ENCODE results near the gene MCOLN3. TPM values are rescaled to one million over a fixed set of nuclear protein-coding genes. Genes with fewer than 3 reads are reported as not detected.
A peak's percentile ranks its signal among the peaks of the same experiment; 100 is the strongest.

Gene MCOLN3
- polyA plus RNA-seq, 1 of the 3 experiments (the other 2 are of a cell fraction) = not detected

DNA sequence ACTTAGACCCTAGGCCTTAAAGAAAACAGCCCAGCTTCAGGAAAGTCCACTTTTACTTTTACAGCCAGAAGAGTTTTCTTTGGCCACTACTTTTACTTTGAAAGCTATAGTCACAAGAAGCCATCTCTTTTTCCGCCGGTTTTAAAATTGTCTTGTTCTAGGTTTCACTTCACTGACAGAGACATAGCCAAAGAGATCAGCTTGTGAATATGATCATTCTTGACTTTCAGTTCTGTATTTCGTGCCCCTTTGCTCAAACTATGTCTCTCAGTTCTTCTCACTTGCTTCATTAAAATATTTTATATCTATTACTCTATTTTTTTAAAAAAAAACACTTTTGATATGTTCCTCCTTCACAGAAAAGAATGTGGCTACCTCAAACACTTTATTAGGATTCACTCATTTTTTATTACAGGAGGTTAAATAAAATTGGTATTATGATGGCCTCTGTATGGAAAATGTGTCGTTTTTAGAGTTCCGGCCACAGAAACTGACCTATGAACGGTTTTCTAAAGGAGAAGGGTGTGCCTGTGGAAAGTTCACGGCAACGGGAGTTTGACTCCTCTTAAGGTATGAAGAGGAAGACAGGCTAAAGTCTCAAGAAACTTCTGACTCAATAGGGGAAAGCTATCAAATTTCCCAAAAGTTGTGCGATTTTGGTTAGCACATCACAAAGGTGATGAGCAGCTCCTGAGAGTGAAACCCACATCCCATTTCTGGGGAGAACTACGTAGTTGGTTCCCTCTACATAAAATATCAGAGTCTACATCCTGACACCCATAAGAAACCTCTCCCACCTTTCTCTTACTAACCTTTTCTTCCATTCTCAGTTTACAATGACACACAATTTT, 52.6 kb downstream of the MCOLN3 start:
- peaks cover 45% of the 10 kb centered on the region for H3K27me3 ChIP-seq (ENCODE audit: insufficient read depth)
- no peak overlapping the region for H3K27ac ChIP-seq (ENCODE audit: low read depth in 2 of 2, low read length in 1 of 2)
- ChIA-PET POLR2A (no interaction called here), CTCF (interaction anchor here (1.6 kb wide), 1 partner anchor 51 kb away, joined by 7 read pairs; no protein-coding TSS in a partner anchor)
- no peaks in the 10 kb centered on the region for H3K36me3 ChIP-seq (replicated peaks in 1 of 2; ENCODE audit: control insufficient read depth in 1 of 2, insufficient read depth in 2 of 2, low read length in 1 of 2)
- H3K79me2 ChIP-seq (ENCODE audit: insufficient read depth) = no peaks in the 10 kb centered on the region
- TF ChIP-seq RCOR1 (IDR thresholded peaks at IDR 0.05; ENCODE audit: low read length) (no peak), USF1 (IDR thresholded peaks at IDR 0.05; ENCODE audit: borderline replicate concordance, low read depth) (no peak), POLR2AphosphoS5 (IDR thresholded peaks at IDR 0.05; ENCODE audit: low read depth, low read length) (no peak), GABPA (IDR thresholded peaks at IDR 0.05; ENCODE audit: low read depth) (no peak), MXI1 (IDR thresholded peaks at IDR 0.05; ENCODE audit: low read depth, low read length) (no peak), NRF1 (IDR thresholded peaks at IDR 0.05; ENCODE audit: low read depth, low read length) (no peak), RAD21 (IDR thresholded peaks at IDR 0.05; ENCODE audit: low read length) (no peak), SIN3A (IDR thresholded peaks at IDR 0.05; ENCODE audit: borderline replicate concordance, low read depth, low read length) (no peak), TEAD4 (IDR thresholded peaks at IDR 0.05; ENCODE audit: borderline replicate concordance, insufficient read depth) (no peak), YY1 (IDR thresholded peaks at IDR 0.05; ENCODE audit: low read depth) (no peak), ZBTB33 (IDR thresholded peaks at IDR 0.05; ENCODE audit: borderline replicate concordance, low read depth) (no peak), CHD2 (IDR thresholded peaks at IDR 0.05; ENCODE audit: low read length, partially characterized antibody) (no peak), JUND (IDR thresholded peaks at IDR 0.05) (no peak), TCF12 (IDR thresholded peaks at IDR 0.05) (no peak), EZH2phosphoT487 (IDR thresholded peaks at IDR 0.05; ENCODE audit: borderline replicate concordance, low read depth) (no peak), FOXJ3 (CRISPR knock-in tag; IDR thresholded peaks at IDR 0.05) (no peak), RXRA (IDR thresholded peaks at IDR 0.05; ENCODE audit: borderline replicate concordance, low read depth) (no peak)
- TF ChIP-seq, protein P1, sequence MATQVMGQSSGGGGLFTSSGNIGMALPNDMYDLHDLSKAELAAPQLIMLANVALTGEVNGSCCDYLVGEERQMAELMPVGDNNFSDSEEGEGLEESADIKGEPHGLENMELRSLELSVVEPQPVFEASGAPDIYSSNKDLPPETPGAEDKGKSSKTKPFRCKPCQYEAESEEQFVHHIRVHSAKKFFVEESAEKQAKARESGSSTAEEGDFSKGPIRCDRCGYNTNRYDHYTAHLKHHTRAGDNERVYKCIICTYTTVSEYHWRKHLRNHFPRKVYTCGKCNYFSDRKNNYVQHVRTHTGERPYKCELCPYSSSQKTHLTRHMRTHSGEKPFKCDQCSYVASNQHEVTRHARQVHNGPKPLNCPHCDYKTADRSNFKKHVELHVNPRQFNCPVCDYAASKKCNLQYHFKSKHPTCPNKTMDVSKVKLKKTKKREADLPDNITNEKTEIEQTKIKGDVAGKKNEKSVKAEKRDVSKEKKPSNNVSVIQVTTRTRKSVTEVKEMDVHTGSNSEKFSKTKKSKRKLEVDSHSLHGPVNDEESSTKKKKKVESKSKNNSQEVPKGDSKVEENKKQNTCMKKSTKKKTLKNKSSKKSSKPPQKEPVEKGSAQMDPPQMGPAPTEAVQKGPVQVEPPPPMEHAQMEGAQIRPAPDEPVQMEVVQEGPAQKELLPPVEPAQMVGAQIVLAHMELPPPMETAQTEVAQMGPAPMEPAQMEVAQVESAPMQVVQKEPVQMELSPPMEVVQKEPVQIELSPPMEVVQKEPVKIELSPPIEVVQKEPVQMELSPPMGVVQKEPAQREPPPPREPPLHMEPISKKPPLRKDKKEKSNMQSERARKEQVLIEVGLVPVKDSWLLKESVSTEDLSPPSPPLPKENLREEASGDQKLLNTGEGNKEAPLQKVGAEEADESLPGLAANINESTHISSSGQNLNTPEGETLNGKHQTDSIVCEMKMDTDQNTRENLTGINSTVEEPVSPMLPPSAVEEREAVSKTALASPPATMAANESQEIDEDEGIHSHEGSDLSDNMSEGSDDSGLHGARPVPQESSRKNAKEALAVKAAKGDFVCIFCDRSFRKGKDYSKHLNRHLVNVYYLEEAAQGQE (IDR thresholded peaks at IDR 0.05; ENCODE audit: low read depth, low read length) = no peak
- 46% methylated on average over 10 of the region's 10 CpGs for whole genome bisulfite sequencing (ENCODE audit: low lambda C conversion rate)
- H4K20me1 ChIP-seq (ENCODE audit: insufficient read depth) = no peaks in the 10 kb centered on the region
- no peaks in the 10 kb centered on the region for H3F3A ChIP-seq (replicated peaks; ENCODE audit: insufficient read depth)
- no peak overlapping the region for H3K4me3 ChIP-seq (ENCODE audit: low read depth in 2 of 2, low read length in 1 of 2)
- H3K9ac ChIP-seq = no peak overlapping the region
- H3K9me3 ChIP-seq = no peaks in the 10 kb centered on the region
- H2AFZ ChIP-seq (ENCODE audit: low read depth) = no peak overlapping the region
- DNase-seq = peak; percentile 6
- no peak overlapping the region for H3K4me2 ChIP-seq
- peaks cover 0 to 13% of the 10 kb centered on the region in 2 experiments; a peak in 1 of 4 replicates for H3K4me1 ChIP-seq (ENCODE audit: control insufficient read depth in 1 of 2, insufficient read depth in 2 of 2, low read depth in 1 of 2, low read length in 1 of 2)
- no peaks in the 10 kb centered on the region for H3K9me2 ChIP-seq

All from SK-N-SH (cell line).